Measurements from ENCODE around the gene TANK.

TANK gene

DNA sequence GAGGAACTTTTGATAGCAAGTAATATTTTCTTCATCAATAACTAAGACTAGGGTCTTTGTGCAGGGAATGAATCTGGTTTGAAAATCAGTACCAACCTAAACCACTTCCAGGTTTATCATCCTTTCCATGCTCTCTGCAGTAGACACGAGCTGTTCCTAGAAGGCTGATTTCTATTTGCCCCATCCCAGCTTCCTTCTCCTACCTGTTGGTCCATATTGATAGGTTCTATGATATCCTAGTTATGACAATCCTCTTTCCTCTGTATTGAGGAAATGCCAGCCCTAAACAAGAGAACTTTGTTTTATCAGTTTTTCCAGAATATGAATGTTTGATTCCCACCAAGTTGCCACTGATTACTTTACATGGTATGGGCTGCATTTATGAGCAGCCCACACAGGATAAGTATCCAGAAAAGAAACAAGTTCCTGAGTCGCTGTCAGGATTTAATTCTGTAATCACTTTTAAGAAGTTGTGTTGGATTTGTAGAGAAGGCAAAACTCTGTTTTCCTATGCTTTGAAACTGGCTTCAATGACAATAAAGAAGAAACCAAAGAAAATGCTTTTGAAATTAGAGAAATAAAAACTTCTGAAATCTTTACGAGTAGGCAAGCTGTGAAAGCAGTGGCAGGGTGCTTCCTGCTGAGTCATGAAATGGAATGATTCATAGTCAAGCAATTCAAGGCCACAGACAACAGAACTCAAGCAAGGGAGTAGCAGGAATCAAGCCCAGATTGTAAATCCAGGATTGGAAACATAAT is 37.3 kb upstream of the TANK start:
- Histone ChIP-seq H2AFZ (ENCODE audit: low read depth, low read length) (no peak overlapping the region), H3K27ac (ENCODE audit: low read length, poor library complexity, severe bottlenecking) (peak overlapping the region; percentile 93), H3K4ac (ENCODE audit: low read depth in 1 of 2, low read length in 2 of 2) (no peak overlapping the region), H4K91ac (ENCODE audit: low read length) (no peak overlapping the region), H2AK5ac (ENCODE audit: low read length, severe bottlenecking) (no peak overlapping the region), H2BK12ac (ENCODE audit: low read length in 2 of 2) (peak overlapping the region in 1 of 2 experiments; percentile 90), H2BK120ac (ENCODE audit: low read depth, low read length) (peak overlapping the region; percentile 55), H3K9me3 (ENCODE audit: control insufficient read depth, low read length) (no peaks in the 10 kb centered on the region), H3K79me1 (replicated peaks; ENCODE audit: low read length, poor library complexity, severe bottlenecking) (no peaks in the 10 kb centered on the region), H3K9ac (ENCODE audit: low read length) (peak overlapping the region; percentile 68), H2BK15ac (ENCODE audit: low read depth, poor library complexity, severe bottlenecking) (no peak overlapping the region), H3K36me3 (ENCODE audit: control insufficient read depth in 1 of 2, insufficient read depth in 2 of 2, low read depth in 1 of 2, low read length in 2 of 2) (no peaks in the 10 kb centered on the region), H4K8ac (ENCODE audit: low read length) (no peak overlapping the region), H2BK5ac (ENCODE audit: low read depth, low read length, poor library complexity, severe bottlenecking) (no peak overlapping the region), H3K27me3 (ENCODE audit: control insufficient read depth in 1 of 2, insufficient read depth in 1 of 2, low read length in 2 of 2) (no peaks in the 10 kb centered on the region), H3K23ac (ENCODE audit: low read length in 2 of 2) (no peak overlapping the region), H3K14ac (ENCODE audit: low read length in 2 of 2) (no peak overlapping the region), H3K18ac (ENCODE audit: low read depth in 1 of 2, low read length in 2 of 2) (no peak overlapping the region), H3K4me3 (ENCODE audit: insufficient read depth in 1 of 2, low read depth in 1 of 2, low read length in 2 of 2) (no peak overlapping the region), H3K4me2 (ENCODE audit: low read length, poor library complexity, severe bottlenecking) (no peak overlapping the region), H3K4me1 (ENCODE audit: control insufficient read depth, insufficient read depth, low read depth, low read length) (peaks cover 2% of the 10 kb centered on the region)
- 33% methylated on average over 3 of the region's 3 CpGs for WGBS
- DNase-seq: peak; percentile 90

DNA sequence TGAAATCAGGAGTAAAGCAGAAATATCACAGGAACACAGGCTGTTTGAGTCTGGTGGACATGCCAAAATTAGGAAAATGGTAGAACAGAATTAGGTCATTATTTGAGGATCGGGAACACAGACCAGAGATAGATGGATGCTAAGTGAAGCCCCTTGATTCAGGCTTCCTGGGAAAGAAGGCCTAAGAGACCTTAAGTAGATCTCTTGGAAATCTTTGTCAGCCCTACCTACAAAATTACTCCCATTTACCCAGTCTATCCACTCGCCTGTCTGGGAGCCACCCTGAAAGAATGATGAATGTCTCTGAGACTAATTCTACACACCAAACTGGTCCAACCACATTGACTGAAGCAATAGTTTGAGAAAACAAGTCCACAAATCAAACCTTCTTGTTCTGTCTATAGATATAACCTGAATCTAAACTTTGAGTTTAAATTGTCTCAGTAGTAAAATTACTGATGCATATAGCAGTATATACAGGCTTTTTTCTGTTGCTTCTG is 36.6 kb upstream of the TANK start:
- H4K8ac ChIP-seq (ENCODE audit: low read length): no peak overlapping the region
- no peaks in the 10 kb centered on the region for H3K36me3 ChIP-seq (ENCODE audit: control insufficient read depth in 1 of 2, insufficient read depth in 2 of 2, low read depth in 1 of 2, low read length in 2 of 2)
- H3K18ac ChIP-seq (ENCODE audit: low read depth in 1 of 2, low read length in 2 of 2): peak overlapping the region; percentile 61 to 80
- no peak overlapping the region for H2BK120ac ChIP-seq (ENCODE audit: low read depth, low read length)
- no peak overlapping the region for H2AFZ ChIP-seq (ENCODE audit: low read depth, low read length)
- no peak overlapping the region for H3K23ac ChIP-seq (ENCODE audit: low read length in 2 of 2)
- 13% methylated on average over 2 of the region's 2 CpGs for WGBS
- peak overlapping the region; percentile 68 for H2AK5ac ChIP-seq (ENCODE audit: low read length, severe bottlenecking)
- peak overlapping the region; percentile 68 for H3K9ac ChIP-seq (ENCODE audit: low read length)
- H3K14ac ChIP-seq (ENCODE audit: low read length in 2 of 2): no peak overlapping the region
- DNase-seq: no peak
- H3K27me3 ChIP-seq (ENCODE audit: control insufficient read depth in 1 of 2, insufficient read depth in 1 of 2, low read length in 2 of 2): no peaks in the 10 kb centered on the region
- peak overlapping the region; percentile 15 to 38 for H2BK12ac ChIP-seq (ENCODE audit: low read length in 2 of 2)
- peak overlapping the region in 1 of 2 experiments; percentile 19 for H3K4me3 ChIP-seq (ENCODE audit: insufficient read depth in 1 of 2, low read depth in 1 of 2, low read length in 2 of 2)
- H4K91ac ChIP-seq (ENCODE audit: low read length): peak overlapping the region; percentile 32
- peak overlapping the region; percentile 70 to 88 for H3K4ac ChIP-seq (ENCODE audit: low read depth in 1 of 2, low read length in 2 of 2)
- H3K4me2 ChIP-seq (ENCODE audit: low read length, poor library complexity, severe bottlenecking): no peak overlapping the region
- H2BK15ac ChIP-seq (ENCODE audit: low read depth, poor library complexity, severe bottlenecking): no peak overlapping the region
- no peaks in the 10 kb centered on the region for H3K79me1 ChIP-seq (replicated peaks; ENCODE audit: low read length, poor library complexity, severe bottlenecking)
- peak overlapping the region; percentile 93 for H3K27ac ChIP-seq (ENCODE audit: low read length, poor library complexity, severe bottlenecking)
- H3K9me3 ChIP-seq (ENCODE audit: control insufficient read depth, low read length): no peaks in the 10 kb centered on the region
- H3K4me1 ChIP-seq (ENCODE audit: control insufficient read depth, insufficient read depth, low read depth, low read length): peaks cover 2% of the 10 kb centered on the region
- no peak overlapping the region for H2BK5ac ChIP-seq (ENCODE audit: low read depth, low read length, poor library complexity, severe bottlenecking)

DNA sequence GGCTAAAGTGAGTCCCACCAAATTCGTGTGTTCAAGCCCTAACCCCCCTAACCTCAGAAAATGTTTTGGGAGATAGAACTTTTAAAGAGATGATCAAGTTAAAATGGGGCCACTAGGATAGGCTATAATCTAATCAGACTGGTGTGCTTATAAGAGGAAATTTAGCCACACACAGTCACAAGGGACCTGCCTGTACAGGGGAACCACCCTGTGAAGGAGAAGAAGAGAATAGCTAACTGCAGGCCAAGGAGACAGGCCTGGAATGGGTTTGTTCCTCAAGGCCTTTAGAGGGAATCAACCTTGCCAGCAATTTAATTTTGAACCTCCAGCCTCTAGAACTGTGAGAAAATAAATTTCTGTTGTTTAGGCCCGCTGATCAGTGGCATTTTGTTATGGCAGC is 36.0 kb upstream of the TANK start:
- Histone ChIP-seq H3K4me2 (ENCODE audit: low read length, poor library complexity, severe bottlenecking) (no peak overlapping the region), H3K4me3 (ENCODE audit: insufficient read depth in 1 of 2, low read depth in 1 of 2, low read length in 2 of 2) (no peak overlapping the region), H2AFZ (ENCODE audit: low read depth, low read length) (no peak overlapping the region), H3K79me1 (replicated peaks; ENCODE audit: low read length, poor library complexity, severe bottlenecking) (no peaks in the 10 kb centered on the region), H3K4ac (ENCODE audit: low read depth in 1 of 2, low read length in 2 of 2) (no peak overlapping the region), H3K14ac (ENCODE audit: low read length in 2 of 2) (no peak overlapping the region), H3K27me3 (ENCODE audit: control insufficient read depth in 1 of 2, insufficient read depth in 1 of 2, low read length in 2 of 2) (no peaks in the 10 kb centered on the region), H4K91ac (ENCODE audit: low read length) (no peak overlapping the region), H3K4me1 (ENCODE audit: control insufficient read depth, insufficient read depth, low read depth, low read length) (peaks cover 2% of the 10 kb centered on the region), H4K8ac (ENCODE audit: low read length) (peak overlapping the region; percentile 66), H3K36me3 (ENCODE audit: control insufficient read depth in 1 of 2, insufficient read depth in 2 of 2, low read depth in 1 of 2, low read length in 2 of 2) (no peaks in the 10 kb centered on the region), H3K9me3 (ENCODE audit: control insufficient read depth, low read length) (no peaks in the 10 kb centered on the region), H3K27ac (ENCODE audit: low read length, poor library complexity, severe bottlenecking) (peak overlapping the region; percentile 93), H2BK15ac (ENCODE audit: low read depth, poor library complexity, severe bottlenecking) (no peak overlapping the region), H2AK5ac (ENCODE audit: low read length, severe bottlenecking) (peak overlapping the region; percentile 3), H3K23ac (ENCODE audit: low read length in 2 of 2) (no peak overlapping the region), H2BK5ac (ENCODE audit: low read depth, low read length, poor library complexity, severe bottlenecking) (no peak overlapping the region), H3K9ac (ENCODE audit: low read length) (peak overlapping the region; percentile 68), H2BK12ac (ENCODE audit: low read length in 2 of 2) (peak overlapping the region in 1 of 2 experiments; percentile 6), H3K18ac (ENCODE audit: low read depth in 1 of 2, low read length in 2 of 2) (peak overlapping the region in 1 of 2 experiments; percentile 40), H2BK120ac (ENCODE audit: low read depth, low read length) (peak overlapping the region; percentile 29)
- DNase-seq: no peak
- no CpG with 5 or more reads among the region's 2 CpGs for WGBS

DNA sequence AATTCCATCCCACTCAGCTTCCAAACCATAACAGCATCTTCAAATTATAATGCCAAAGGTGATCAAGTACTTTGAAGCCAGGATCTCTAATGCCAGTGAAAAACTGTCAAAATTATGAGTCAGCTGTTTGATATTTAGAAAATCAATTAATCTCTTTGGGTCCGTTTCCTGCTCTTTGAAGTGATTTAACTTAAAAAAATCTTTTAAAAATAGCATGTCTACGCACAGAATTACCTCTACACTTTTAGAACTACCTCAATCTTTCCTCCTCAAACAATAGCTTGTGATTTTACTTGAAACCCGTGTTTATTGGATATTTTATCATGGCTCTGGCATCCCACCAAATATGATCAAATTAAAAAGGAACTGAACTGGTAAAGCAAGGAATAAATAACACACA is 31.3 kb upstream of the TANK start:
- no peak overlapping the region for H4K8ac ChIP-seq (ENCODE audit: low read length)
- no peaks in the 10 kb centered on the region for H3K27me3 ChIP-seq (ENCODE audit: control insufficient read depth in 1 of 2, insufficient read depth in 1 of 2, low read length in 2 of 2)
- H3K79me1 ChIP-seq (replicated peaks; ENCODE audit: low read length, poor library complexity, severe bottlenecking): no peaks in the 10 kb centered on the region
- peaks cover 2% of the 10 kb centered on the region for H3K4me1 ChIP-seq (ENCODE audit: control insufficient read depth, insufficient read depth, low read depth, low read length)
- no peak overlapping the region for H2BK5ac ChIP-seq (ENCODE audit: low read depth, low read length, poor library complexity, severe bottlenecking)
- no peak overlapping the region for H2BK12ac ChIP-seq (ENCODE audit: low read length in 2 of 2)
- H3K36me3 ChIP-seq (ENCODE audit: control insufficient read depth in 1 of 2, insufficient read depth in 2 of 2, low read depth in 1 of 2, low read length in 2 of 2): no peaks in the 10 kb centered on the region
- H4K91ac ChIP-seq (ENCODE audit: low read length): no peak overlapping the region
- H2BK15ac ChIP-seq (ENCODE audit: low read depth, poor library complexity, severe bottlenecking): no peak overlapping the region
- no peak overlapping the region for H3K9ac ChIP-seq (ENCODE audit: low read length)
- no peak overlapping the region for H3K14ac ChIP-seq (ENCODE audit: low read length in 2 of 2)
- no peak for DNase-seq
- no peak overlapping the region for H3K27ac ChIP-seq (ENCODE audit: low read length, poor library complexity, severe bottlenecking)
- no peak overlapping the region for H3K18ac ChIP-seq (ENCODE audit: low read depth in 1 of 2, low read length in 2 of 2)
- no peak overlapping the region for H2BK120ac ChIP-seq (ENCODE audit: low read depth, low read length)
- no peak overlapping the region for H3K4me2 ChIP-seq (ENCODE audit: low read length, poor library complexity, severe bottlenecking)
- H2AFZ ChIP-seq (ENCODE audit: low read depth, low read length): no peak overlapping the region
- H3K4ac ChIP-seq (ENCODE audit: low read depth in 1 of 2, low read length in 2 of 2): no peak overlapping the region
- no peak overlapping the region for H3K23ac ChIP-seq (ENCODE audit: low read length in 2 of 2)
- H3K4me3 ChIP-seq (ENCODE audit: insufficient read depth in 1 of 2, low read depth in 1 of 2, low read length in 2 of 2): no peak overlapping the region
- no peaks in the 10 kb centered on the region for H3K9me3 ChIP-seq (ENCODE audit: control insufficient read depth, low read length)
- no peak overlapping the region for H2AK5ac ChIP-seq (ENCODE audit: low read length, severe bottlenecking)
- WGBS: 86% methylated on average over 3 of the region's 3 CpGs

Measured in mesenchymal stem cell (in vitro differentiated cells and primary cell).